HFFc6 (cell line): ENCODE data around the gene ROCK2. TPM values are rescaled to one million over a fixed set of nuclear protein-coding genes. Genes with fewer than 3 reads are reported as not detected.
"Not testable (repeated sequence)": the region's sequence is repeated elsewhere in the genome, so short reads cannot be mapped to it uniquely, and the experiment has no call there.

ENCODE experiments used
- DNase-seq: peaks from one replicate; pipeline ENCODE4 v3.0.0-alpha.2; 2018
- H3K27ac Mint-ChIP-seq: 2 replicates; pipeline ENCODE4 v1.8.0; 2020; ENCODE audit warnings: mild to moderate bottlenecking, mixed read lengths
- H3K27me3 Mint-ChIP-seq: 2 replicates; pipeline ENCODE4 v1.8.0; 2021; ENCODE audit warnings: mild to moderate bottlenecking, moderate library complexity, mixed read lengths; ENCODE audit not compliant: insufficient read depth
- H3K36me3 Mint-ChIP-seq: 2 replicates; pipeline ENCODE4 v1.8.0; 2021; ENCODE audit warnings: low read depth, mixed read lengths
- H3K4me1 Mint-ChIP-seq: 2 replicates; pipeline ENCODE4 v1.8.0; 2020; ENCODE audit warnings: low read depth, mixed read lengths
- H3K4me3 Mint-ChIP-seq: 2 replicates; pipeline ENCODE4 v1.8.0; 2020; ENCODE audit warnings: mild to moderate bottlenecking, moderate library complexity, mixed read lengths
- H3K9me3 Mint-ChIP-seq: 2 replicates; pipeline ENCODE4 v1.8.0; 2020; ENCODE audit warnings: mild to moderate bottlenecking, mixed read lengths
- CTCF ChIP-seq: fragments of 200-600 bp; sonication (generic); IDR thresholded peaks from 2 replicates; pipeline ENCODE4 v1.5.0; 2021; ENCODE audit warnings: antibody characterized with exemption, mild to moderate bottlenecking
- total RNA-seq, 6 experiments: library from RNA; stranded (reverse); fragmentation: NEBNext Ultra II Directional; extraction: Animal tissue kit (Norgen Biotek cat#: 25700); gene quantifications; 2 replicates in 1 of 6; 3 replicates in 5 of 6; pipeline ENCODE4 v1.2.3, GENCODE V29; 2021

ROCK2 gene
- total RNA-seq, 6 experiments from 2014 or later: 41.6 to 54.3 (median 51.7) TPM

- Mint-ChIP-seq H3K27ac (peak overlapping the region; percentile 58), H3K27me3 (no peaks in the 10 kb centered on the region; the same call in none of the 2 replicates), H3K4me3 (peak overlapping the region; percentile 9), H3K4me1 (peaks cover 20% of the 10 kb centered on the region), H3K9me3 (no peaks in the 10 kb centered on the region), H3K36me3 (peaks cover 14% of the 10 kb centered on the region; the same call in 1 of the 2 replicates)
- no peak for TF ChIP-seq CTCF
- DNase-seq: peak; percentile 17
These were observed 169.1 kb downstream of the ROCK2 start for GRCh38 chr2:11175293-11175795.

- H3K4me1 Mint-ChIP-seq: peaks cover 30% of the 10 kb centered on the region
- H3K4me3 Mint-ChIP-seq: no peak overlapping the region
- no peaks in the 10 kb centered on the region for H3K9me3 Mint-ChIP-seq
- no peak for TF ChIP-seq CTCF
- H3K27me3 Mint-ChIP-seq: peaks cover 7% of the 10 kb centered on the region
- no peak overlapping the region for H3K27ac Mint-ChIP-seq
- H3K36me3 Mint-ChIP-seq: peaks cover 12% of the 10 kb centered on the region; the same call in 1 of the 2 replicates
- no peak for DNase-seq
These were observed 170.2 kb downstream of the ROCK2 start for GRCh38 chr2:11174222-11174621.

- no peak for DNase-seq
- Mint-ChIP-seq H3K4me1 (peaks cover 13% of the 10 kb centered on the region), H3K9me3 (no peaks in the 10 kb centered on the region), H3K36me3 (peaks cover 5% of the 10 kb centered on the region; the same call in 1 of the 2 replicates), H3K4me3 (no peak overlapping the region), H3K27me3 (peaks cover 12% of the 10 kb centered on the region), H3K27ac (peak overlapping the region; percentile 22)
- no peak for TF ChIP-seq CTCF
These were observed 175.1 kb downstream of the ROCK2 start for GRCh38 chr2:11169333-11169732.

GRCh38 chr2:11168488-11168887, 175.9 kb downstream of the ROCK2 start:
- Mint-ChIP-seq H3K9me3 (no peaks in the 10 kb centered on the region), H3K36me3 (peaks cover 5% of the 10 kb centered on the region), H3K4me3 (no peak overlapping the region), H3K27ac (no peak overlapping the region), H3K27me3 (peaks cover 12% of the 10 kb centered on the region), H3K4me1 (peaks cover 13% of the 10 kb centered on the region)
- no peak for DNase-seq
- TF ChIP-seq CTCF: no peak

GRCh38 chr2:11166476-11166875, 178.0 kb downstream of the ROCK2 start:
- no peaks in the 10 kb centered on the region; the same call in none of the 2 replicates for H3K36me3 Mint-ChIP-seq
- TF ChIP-seq CTCF: no peak
- H3K4me3 Mint-ChIP-seq: no peak overlapping the region
- no peak overlapping the region for H3K27ac Mint-ChIP-seq
- H3K27me3 Mint-ChIP-seq: peaks cover 12% of the 10 kb centered on the region
- H3K4me1 Mint-ChIP-seq: peaks cover 13% of the 10 kb centered on the region
- H3K9me3 Mint-ChIP-seq: no peaks in the 10 kb centered on the region
- DNase-seq: no peak

- H3K4me3 Mint-ChIP-seq, DNase-seq, H3K36me3 Mint-ChIP-seq, H3K27ac Mint-ChIP-seq, H3K9me3 Mint-ChIP-seq: not testable (repeated sequence)
- Mint-ChIP-seq H3K4me1 (peaks cover 12% of the 10 kb centered on the region), H3K27me3 (peaks cover 12% of the 10 kb centered on the region)
These were observed 179.4 kb downstream of the ROCK2 start for GRCh38 chr2:11165046-11165445.
